Liver (tissue), 3 donors: ENCODE data around the gene CBR4.

Source experiments
- CTCF ChIP-seq: fragments of 150-350 bp; IDR thresholded peaks from 2 replicates; pipeline ENCODE4 v1.5.1; 2017; ENCODE audit warnings: improper control_type of control experiment, low read depth, low read length; ENCODE audit not compliant: missing input control
- EGR1 ChIP-seq, 2 donors: IDR thresholded peaks; 2 replicates each; pipeline ENCODE4 v1.6.1; 2016 to 2018; ENCODE audit warnings: antibody characterized with exemption in 2 of 2, low read depth in 2 of 2
- FOXA1 ChIP-seq: IDR thresholded peaks from 2 replicates; pipeline ENCODE4 v1.6.1; 2016; ENCODE audit warnings: antibody characterized with exemption
- HNF4A ChIP-seq, 2 donors: conservative IDR thresholded peaks; 2 replicates each; pipeline ENCODE4 v1.6.1; 2016; ENCODE audit warnings: antibody characterized with exemption in 2 of 2, mild to moderate bottlenecking in 2 of 2
- JUND ChIP-seq, 2 donors: IDR thresholded peaks; 2 replicates each; pipeline ENCODE4 v1.6.1; 2016; ENCODE audit warnings: antibody characterized with exemption in 2 of 2
- RAD21 ChIP-seq, 2 donors: IDR thresholded peaks; 2 replicates each; pipeline ENCODE4 v1.6.1; 2016; ENCODE audit warnings: antibody characterized with exemption in 2 of 2, mild to moderate bottlenecking in 2 of 2
- RXRA ChIP-seq, 2 donors: IDR thresholded peaks; 2 replicates each; pipeline ENCODE4 v1.6.1; 2017 to 2018; ENCODE audit warnings: antibody characterized with exemption in 2 of 2, mild to moderate bottlenecking in 1 of 2
- SP1 ChIP-seq: IDR thresholded peaks from 2 replicates; pipeline ENCODE4 v1.6.1; 2018; ENCODE audit warnings: antibody characterized with exemption, mild to moderate bottlenecking
- TAF1 ChIP-seq: conservative IDR thresholded peaks from 2 replicates; pipeline ENCODE4 v1.6.1; 2016; ENCODE audit warnings: antibody characterized with exemption, mild to moderate bottlenecking
- YY1 ChIP-seq: IDR thresholded peaks from 2 replicates; pipeline ENCODE4 v1.6.1; 2016; ENCODE audit warnings: antibody characterized with exemption, mild to moderate bottlenecking
- ZBTB33 ChIP-seq: IDR thresholded peaks from 2 replicates; pipeline ENCODE4 v1.6.1; 2016; ENCODE audit warnings: antibody characterized with exemption
- TF ChIP-seq, protein P1 (sequence below): IDR thresholded peaks from 2 replicates; pipeline ENCODE4 v1.6.1; 2016; ENCODE audit warnings: antibody characterized with exemption
- TF ChIP-seq, protein P2 (sequence below): IDR thresholded peaks from 2 replicates; pipeline ENCODE4 v1.6.1; 2016; ENCODE audit warnings: antibody characterized with exemption, mild to moderate bottlenecking
- donor health status: healthy.
- donor health status: healthy.

DNA sequence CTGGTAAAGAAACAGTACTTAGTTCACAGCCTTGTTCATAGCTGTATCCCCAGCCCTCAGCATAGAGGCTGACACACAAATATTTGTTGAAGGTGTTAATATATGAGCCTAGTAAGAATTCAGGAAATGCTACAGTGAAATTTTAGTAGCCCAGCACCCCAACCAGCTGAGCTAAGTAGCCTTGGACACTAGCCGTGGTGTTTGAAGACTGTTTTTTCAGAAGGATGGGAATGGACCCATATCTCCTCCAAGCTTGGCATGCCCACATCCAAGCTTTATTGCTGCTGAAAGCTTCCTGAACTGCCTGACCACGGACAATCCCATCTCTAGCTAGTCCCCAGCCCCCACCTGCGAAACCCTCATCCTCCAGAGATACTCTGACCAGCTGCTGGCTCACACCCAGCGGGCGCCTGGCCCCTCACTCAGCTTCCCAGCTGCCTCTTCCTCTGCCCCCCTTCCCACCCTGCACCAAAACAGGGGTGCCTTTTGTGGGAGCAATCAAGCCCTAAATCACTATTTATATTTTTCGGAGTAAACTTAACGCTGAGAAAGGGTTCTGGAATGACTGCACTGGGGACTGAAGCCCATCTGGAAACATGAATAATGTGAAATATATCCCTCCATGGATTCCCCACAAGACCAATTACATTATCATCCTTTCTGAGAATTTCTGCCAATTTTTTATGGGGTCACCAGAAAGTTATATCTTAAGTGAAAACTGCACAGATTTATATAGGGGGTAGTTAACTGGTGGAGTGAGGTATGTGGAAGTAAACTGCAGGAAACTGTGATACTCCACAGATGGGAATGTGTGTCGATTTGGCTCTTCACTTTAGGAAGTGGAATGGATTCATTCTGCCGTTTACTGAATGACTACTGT is 41.1 kb upstream of the CBR4 start:
- TF ChIP-seq CTCF: no peak
- no peak for TF ChIP-seq ZBTB33
- TF ChIP-seq, protein P1, sequence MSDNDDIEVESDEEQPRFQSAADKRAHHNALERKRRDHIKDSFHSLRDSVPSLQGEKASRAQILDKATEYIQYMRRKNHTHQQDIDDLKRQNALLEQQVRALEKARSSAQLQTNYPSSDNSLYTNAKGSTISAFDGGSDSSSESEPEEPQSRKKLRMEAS: no peak
- no peak for TF ChIP-seq HNF4A (conservative IDR thresholded peaks at IDR 0.05)
- TF ChIP-seq, protein P2, sequence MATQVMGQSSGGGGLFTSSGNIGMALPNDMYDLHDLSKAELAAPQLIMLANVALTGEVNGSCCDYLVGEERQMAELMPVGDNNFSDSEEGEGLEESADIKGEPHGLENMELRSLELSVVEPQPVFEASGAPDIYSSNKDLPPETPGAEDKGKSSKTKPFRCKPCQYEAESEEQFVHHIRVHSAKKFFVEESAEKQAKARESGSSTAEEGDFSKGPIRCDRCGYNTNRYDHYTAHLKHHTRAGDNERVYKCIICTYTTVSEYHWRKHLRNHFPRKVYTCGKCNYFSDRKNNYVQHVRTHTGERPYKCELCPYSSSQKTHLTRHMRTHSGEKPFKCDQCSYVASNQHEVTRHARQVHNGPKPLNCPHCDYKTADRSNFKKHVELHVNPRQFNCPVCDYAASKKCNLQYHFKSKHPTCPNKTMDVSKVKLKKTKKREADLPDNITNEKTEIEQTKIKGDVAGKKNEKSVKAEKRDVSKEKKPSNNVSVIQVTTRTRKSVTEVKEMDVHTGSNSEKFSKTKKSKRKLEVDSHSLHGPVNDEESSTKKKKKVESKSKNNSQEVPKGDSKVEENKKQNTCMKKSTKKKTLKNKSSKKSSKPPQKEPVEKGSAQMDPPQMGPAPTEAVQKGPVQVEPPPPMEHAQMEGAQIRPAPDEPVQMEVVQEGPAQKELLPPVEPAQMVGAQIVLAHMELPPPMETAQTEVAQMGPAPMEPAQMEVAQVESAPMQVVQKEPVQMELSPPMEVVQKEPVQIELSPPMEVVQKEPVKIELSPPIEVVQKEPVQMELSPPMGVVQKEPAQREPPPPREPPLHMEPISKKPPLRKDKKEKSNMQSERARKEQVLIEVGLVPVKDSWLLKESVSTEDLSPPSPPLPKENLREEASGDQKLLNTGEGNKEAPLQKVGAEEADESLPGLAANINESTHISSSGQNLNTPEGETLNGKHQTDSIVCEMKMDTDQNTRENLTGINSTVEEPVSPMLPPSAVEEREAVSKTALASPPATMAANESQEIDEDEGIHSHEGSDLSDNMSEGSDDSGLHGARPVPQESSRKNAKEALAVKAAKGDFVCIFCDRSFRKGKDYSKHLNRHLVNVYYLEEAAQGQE: no peak
- no peak for TF ChIP-seq YY1
- no peak for TF ChIP-seq RXRA (IDR thresholded peaks at IDR 0.05)
- TF ChIP-seq EGR1 (IDR thresholded peaks at IDR 0.05; ENCODE audit: low read depth in 2 of 2): no peak
- no peak for TF ChIP-seq SP1
- TF ChIP-seq RAD21 (IDR thresholded peaks at IDR 0.05): no peak
- TF ChIP-seq JUND (IDR thresholded peaks at IDR 0.05): no peak
- TF ChIP-seq TAF1: no peak
- TF ChIP-seq FOXA1: no peak
